Upper lobe of left lung (tissue), 6 donors: Measurements from ENCODE around the gene KCNIP4. TPM values are rescaled to one million over a fixed set of nuclear protein-coding genes. Genes with fewer than 3 reads are reported as not detected.
A peak's percentile ranks its signal among the peaks of the same experiment; 100 is the strongest.

Experiments used
- ATAC-seq, 2 donors: fragments of 200-7000 bp; cut with Tn5 transposase; one replicate each; pipeline ENCODE4 v1.9.1; 2022; ENCODE audit warnings: mild to moderate bottlenecking in 2 of 2, moderate library complexity in 2 of 2; ENCODE audit not compliant: low FRiP score in 2 of 2
- DNase-seq, 2 donors: peaks; one replicate each; pipeline ENCODE4 v3.0.0-alpha.2; 2019 to 2020
- H3K27ac ChIP-seq, 4 donors: fragments of 200-600 bp; sonication (generic); one replicate each; pipeline ENCODE4 v1.5.1; 2016 to 2019
- H3K27me3 ChIP-seq, 4 donors: fragments of 200-600 bp; sonication (generic); one replicate each; pipeline ENCODE4 v1.5.1; 2017 to 2019
- H3K36me3 ChIP-seq, 4 donors: fragments of 200-600 bp; sonication (generic); one replicate each; pipeline ENCODE4 v1.5.1; 2016 to 2019
- H3K4me1 ChIP-seq, 4 donors: fragments of 200-600 bp; sonication (generic); one replicate each; pipeline ENCODE4 v1.5.1; 2018 to 2019
- H3K4me3 ChIP-seq, 4 donors: fragments of 200-600 bp; sonication (generic); one replicate each; pipeline ENCODE4 v1.5.1; 2017 to 2019; ENCODE audit warnings: mild to moderate bottlenecking in 2 of 4, moderate library complexity in 1 of 4
- H3K9me3 ChIP-seq, 4 donors: fragments of 200-600 bp; sonication (generic); one replicate each; pipeline ENCODE4 v1.5.1; 2018 to 2019
- EP300 ChIP-seq, 4 donors: sonication (generic); formaldehyde crosslinking; IDR thresholded peaks; one replicate each; pipeline ENCODE4 v1.5.1; 2017; ENCODE audit warnings: antibody characterized with exemption in 4 of 4, control low read depth in 2 of 4
- POLR2A ChIP-seq, 4 donors: fragments of 450-650 bp; IDR thresholded peaks; one replicate each; pipeline ENCODE4 v1.5.1; 2016 to 2017; ENCODE audit warnings: antibody characterized with exemption in 4 of 4, mild to moderate bottlenecking in 2 of 4
- POLR2AphosphoS5 ChIP-seq, 2 donors: sonication (generic); formaldehyde crosslinking; IDR thresholded peaks; one replicate each; pipeline ENCODE4 v1.5.1; 2017; ENCODE audit warnings: antibody characterized with exemption in 2 of 2
- WGBS, 2 donors: methylation state at CpG; one replicate each; pipeline ENCODE4 v1.1.5; 2017 to 2018; 5-methylcytosine and 5-hydroxymethylcytosine counted together
- total RNA-seq, 6 donors: library from RNA; depleted of rRNA in 4 of 6; stranded (reverse); fragments of >200 nt in 4 of 6; gene quantifications; one replicate each; pipeline versions ENCODE4 v1.1.0 to v1.2.1, GENCODE V29; 2016 to 2021
- TF ChIP-seq, protein P1 (sequence below), 6 experiments: fragments of 450-650 bp in 4 of 6; fragments of 200-600 bp in 2 of 6; sonication (generic) in 2 of 6; IDR thresholded peaks; one replicate each; pipeline ENCODE4 v1.5.1; 2016 to 2019; ENCODE audit warnings: antibody characterized with exemption in 6 of 6
- donor health status: DM: no; HTN: no; CAD: no; lungs with moderate emphysema.
- donor health status: DM: no; HTN: yes; CAD: no; lungs with severe emphysema.

KCNIP4 gene
- total RNA-seq, 6 donors from 2014 or later: 0.20 TPM; not detected in 5

DNA sequence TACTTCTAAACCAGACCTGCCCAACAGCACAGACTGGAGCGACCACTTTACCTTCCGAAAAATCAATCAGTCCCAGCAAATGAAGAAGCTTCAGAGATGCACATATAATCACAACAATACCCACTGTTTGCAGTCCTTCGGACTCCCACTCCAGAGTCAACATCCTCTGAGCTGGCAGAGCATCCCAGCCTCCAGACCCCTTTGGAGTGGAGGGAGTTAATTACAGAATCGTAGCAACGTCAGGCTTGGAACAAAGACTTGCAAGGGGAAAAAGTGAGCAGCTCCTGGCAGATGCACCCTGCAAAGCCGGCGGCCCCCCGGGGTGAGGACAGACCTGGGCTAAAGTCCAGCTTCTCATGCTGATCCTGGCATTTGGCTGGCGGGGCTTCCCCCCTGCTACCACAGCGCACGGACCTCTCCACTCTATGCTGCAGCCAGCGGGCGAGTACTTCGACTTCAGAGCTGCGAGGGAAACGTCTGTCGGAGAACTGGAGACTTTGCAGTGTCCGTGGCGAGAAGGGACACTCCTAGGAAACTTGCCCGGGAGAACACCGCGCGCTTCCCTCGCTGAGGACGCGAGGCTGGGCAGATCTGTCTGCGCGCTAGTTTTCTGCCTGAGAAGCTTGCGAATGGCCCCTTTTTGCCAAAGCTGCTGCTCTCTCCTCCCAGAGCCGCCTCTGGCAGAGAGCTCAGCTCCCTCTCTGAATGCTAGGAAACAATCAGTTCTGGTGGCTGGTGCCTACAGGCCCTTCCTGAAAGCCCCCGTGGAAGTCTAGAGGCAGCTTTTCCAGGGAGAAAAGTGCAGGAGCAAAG lies 964.6 kb downstream of the KCNIP4 start:
- Histone ChIP-seq H3K4me1 (no peaks in the 10 kb centered on the region), H3K27me3 (no peaks in the 10 kb centered on the region), H3K27ac (no peak overlapping the region), H3K4me3 (no peak overlapping the region), H3K9me3 (no peaks in the 10 kb centered on the region), H3K36me3 (no peaks in the 10 kb centered on the region)
- 12 to 16% methylated on average over 8 to 22 of the region's 31 CpGs for WGBS, 2 donors
- TF ChIP-seq POLR2A (IDR thresholded peaks at IDR 0.05) (no peak), POLR2AphosphoS5 (IDR thresholded peaks at IDR 0.05) (no peak), EP300 (IDR thresholded peaks at IDR 0.05) (no peak)
- TF ChIP-seq, protein P1, sequence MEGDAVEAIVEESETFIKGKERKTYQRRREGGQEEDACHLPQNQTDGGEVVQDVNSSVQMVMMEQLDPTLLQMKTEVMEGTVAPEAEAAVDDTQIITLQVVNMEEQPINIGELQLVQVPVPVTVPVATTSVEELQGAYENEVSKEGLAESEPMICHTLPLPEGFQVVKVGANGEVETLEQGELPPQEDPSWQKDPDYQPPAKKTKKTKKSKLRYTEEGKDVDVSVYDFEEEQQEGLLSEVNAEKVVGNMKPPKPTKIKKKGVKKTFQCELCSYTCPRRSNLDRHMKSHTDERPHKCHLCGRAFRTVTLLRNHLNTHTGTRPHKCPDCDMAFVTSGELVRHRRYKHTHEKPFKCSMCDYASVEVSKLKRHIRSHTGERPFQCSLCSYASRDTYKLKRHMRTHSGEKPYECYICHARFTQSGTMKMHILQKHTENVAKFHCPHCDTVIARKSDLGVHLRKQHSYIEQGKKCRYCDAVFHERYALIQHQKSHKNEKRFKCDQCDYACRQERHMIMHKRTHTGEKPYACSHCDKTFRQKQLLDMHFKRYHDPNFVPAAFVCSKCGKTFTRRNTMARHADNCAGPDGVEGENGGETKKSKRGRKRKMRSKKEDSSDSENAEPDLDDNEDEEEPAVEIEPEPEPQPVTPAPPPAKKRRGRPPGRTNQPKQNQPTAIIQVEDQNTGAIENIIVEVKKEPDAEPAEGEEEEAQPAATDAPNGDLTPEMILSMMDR (IDR thresholded peaks at IDR 0.05): no peak
- ATAC-seq: peak; percentile 29 to 34
- peak in 1 of 2 donors; percentile 67 for DNase-seq

DNA sequence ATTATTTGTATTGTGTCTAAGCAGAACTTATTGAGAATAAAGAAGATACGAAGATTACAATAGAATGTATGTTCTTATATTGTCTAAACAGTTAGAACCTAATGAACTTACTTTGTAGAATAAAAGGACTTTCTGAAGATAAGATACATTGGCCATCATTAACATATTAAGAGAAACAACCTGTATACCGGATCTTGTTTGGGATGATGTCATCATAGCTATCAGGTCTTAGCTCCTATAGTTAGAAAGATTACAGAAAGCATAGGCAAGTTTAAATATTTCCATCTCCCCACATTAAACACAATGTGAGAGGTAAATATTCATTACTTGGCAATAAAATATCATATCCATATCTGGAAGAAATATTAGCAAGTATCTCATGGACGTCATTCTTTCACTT lies 966.0 kb downstream of the KCNIP4 start:
- Histone ChIP-seq H3K27ac (no peak overlapping the region), H3K27me3 (no peaks in the 10 kb centered on the region), H3K4me3 (no peak overlapping the region), H3K36me3 (no peaks in the 10 kb centered on the region), H3K4me1 (no peaks in the 10 kb centered on the region), H3K9me3 (no peaks in the 10 kb centered on the region)
- TF ChIP-seq, protein P1 (IDR thresholded peaks at IDR 0.05): no peak
- TF ChIP-seq POLR2A (IDR thresholded peaks at IDR 0.05): no peak
- TF ChIP-seq EP300 (IDR thresholded peaks at IDR 0.05): no peak
- TF ChIP-seq POLR2AphosphoS5 (IDR thresholded peaks at IDR 0.05): no peak
- DNase-seq: no peak
- 77 to 80% methylated on average over 3 of the region's 3 CpGs for WGBS, 2 donors
- ATAC-seq: no peak

DNA sequence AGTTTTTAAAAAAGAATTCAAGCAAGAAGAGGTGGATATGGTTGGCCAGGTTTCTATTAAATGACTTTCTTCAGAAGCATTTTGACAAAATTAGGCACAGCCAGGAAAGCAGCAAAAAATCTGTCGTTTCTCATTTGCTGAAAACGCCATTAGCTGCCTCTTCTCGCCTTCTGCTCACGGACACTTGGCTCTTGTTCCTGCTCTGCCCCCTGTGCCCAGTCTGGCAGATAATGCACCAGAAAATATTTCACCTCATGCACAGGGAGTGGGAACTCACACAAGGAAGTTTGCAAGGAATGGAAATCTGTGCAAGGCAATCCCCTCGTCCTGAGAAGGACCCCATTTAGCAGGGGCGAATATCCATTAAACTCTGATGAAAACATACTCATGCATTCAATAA lies 988.3 kb downstream of the KCNIP4 start:
- TF ChIP-seq POLR2A (IDR thresholded peaks at IDR 0.05) (no peak), EP300 (IDR thresholded peaks at IDR 0.05) (no peak), POLR2AphosphoS5 (IDR thresholded peaks at IDR 0.05) (no peak)
- TF ChIP-seq, protein P1 (IDR thresholded peaks at IDR 0.05): no peak
- no peaks in the 10 kb centered on the region for H3K4me1 ChIP-seq
- DNase-seq: no peak
- H3K27ac ChIP-seq: no peak overlapping the region
- H3K9me3 ChIP-seq: no peaks in the 10 kb centered on the region
- WGBS, 2 donors: 55 to 56% methylated on average over 6 of the region's 6 CpGs
- no peak for ATAC-seq
- no peaks in the 10 kb centered on the region for H3K27me3 ChIP-seq
- no peaks in the 10 kb centered on the region for H3K36me3 ChIP-seq
- H3K4me3 ChIP-seq: no peak overlapping the region

DNA sequence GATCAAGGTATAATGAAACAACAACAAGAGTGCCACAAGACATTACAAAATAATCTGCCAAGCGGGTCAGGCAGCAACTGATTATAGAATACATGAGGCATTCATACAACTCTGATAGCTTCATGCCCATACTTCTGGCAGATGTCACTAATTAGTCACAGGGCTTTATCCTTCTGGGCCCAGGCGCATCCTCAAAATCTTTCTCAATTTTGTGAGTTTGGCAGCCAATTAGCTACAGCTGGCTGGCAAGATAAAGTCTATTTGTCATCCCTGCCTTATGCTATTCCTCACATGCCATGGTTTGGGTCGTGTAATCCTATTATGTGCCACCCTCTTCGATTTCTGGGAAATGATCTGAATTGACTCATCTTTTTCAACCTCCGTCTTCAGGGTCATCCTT lies 994.0 kb downstream of the KCNIP4 start:
- H3K36me3 ChIP-seq: no peaks in the 10 kb centered on the region
- no peak for ATAC-seq
- no peak for DNase-seq
- 88 to 89% methylated on average over 5 of the region's 5 CpGs for WGBS, 2 donors
- H3K4me1 ChIP-seq: no peaks in the 10 kb centered on the region
- no peaks in the 10 kb centered on the region for H3K9me3 ChIP-seq
- H3K27me3 ChIP-seq: no peaks in the 10 kb centered on the region
- no peak overlapping the region for H3K4me3 ChIP-seq
- no peak overlapping the region for H3K27ac ChIP-seq
- no peak for TF ChIP-seq POLR2AphosphoS5 (IDR thresholded peaks at IDR 0.05)
- TF ChIP-seq EP300 (IDR thresholded peaks at IDR 0.05): no peak
- TF ChIP-seq, protein P1 (IDR thresholded peaks at IDR 0.05): no peak
- TF ChIP-seq POLR2A (IDR thresholded peaks at IDR 0.05): no peak

DNA sequence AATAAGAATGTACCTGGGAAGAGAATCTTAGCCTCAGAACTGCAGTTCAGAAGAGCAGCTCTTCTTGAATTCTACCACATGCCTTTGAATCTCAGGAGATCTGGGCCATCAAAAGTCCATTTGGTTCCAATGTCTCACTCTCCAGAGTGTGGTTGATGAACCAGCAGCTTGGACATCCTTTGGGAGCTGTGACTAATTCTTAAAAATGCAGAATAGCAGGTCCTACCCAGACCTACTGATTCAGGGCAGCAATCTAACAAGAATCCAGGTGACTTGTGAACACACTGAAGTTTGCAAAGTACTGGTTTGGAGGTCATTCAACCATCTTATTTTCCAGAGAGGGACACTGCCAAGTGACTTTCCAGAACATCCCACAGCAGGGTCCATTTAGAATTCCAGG lies 1003.6 kb downstream of the KCNIP4 start:
- Histone ChIP-seq H3K27ac (no peak overlapping the region), H3K4me1 (no peaks in the 10 kb centered on the region), H3K9me3 (no peaks in the 10 kb centered on the region), H3K27me3 (no peaks in the 10 kb centered on the region), H3K4me3 (no peak overlapping the region), H3K36me3 (no peaks in the 10 kb centered on the region)
- TF ChIP-seq POLR2AphosphoS5 (IDR thresholded peaks at IDR 0.05) (no peak), POLR2A (IDR thresholded peaks at IDR 0.05) (no peak), EP300 (IDR thresholded peaks at IDR 0.05) (no peak)
- TF ChIP-seq, protein P1 (IDR thresholded peaks at IDR 0.05): no peak
- DNase-seq (no peak), ATAC-seq (no peak)
